Epithelial cell of proximal tubule (primary cell): ENCODE data around the gene DHRS4. TPM values are rescaled to one million over a fixed set of nuclear protein-coding genes. Genes with fewer than 3 reads are reported as not detected.
A peak's percentile ranks its signal among the peaks of the same experiment; 100 is the strongest.
"Not testable (repeated sequence)": the region's sequence is repeated elsewhere in the genome, so short reads cannot be mapped to it uniquely, and the experiment has no call there.

Source experiments
- DNase-seq: peaks from one replicate; pipeline ENCODE4 v3.0.0-alpha.2; 2011; ENCODE audit warnings: low read depth
- H3K4me3 ChIP-seq: 2 replicates; pipeline ENCODE4 v1.5.1; 2011; ENCODE audit warnings: low read depth, mild to moderate bottlenecking, low read length
- total RNA-seq: library from RNA; depleted of rRNA; stranded (reverse); fragments of >200 nt; gene quantifications from 2 replicates; pipeline ENCODE4 v1.2.3, GENCODE V29; 2015
- TF ChIP-seq, protein P1 (sequence below): conservative IDR thresholded peaks from 2 replicates; pipeline ENCODE4 v1.5.1; 2012; ENCODE audit warnings: low read depth, mild to moderate bottlenecking, low read length

The DHRS4 gene
- total RNA-seq, 1 donor from 2014 or later: 43.7 TPM

DNA sequence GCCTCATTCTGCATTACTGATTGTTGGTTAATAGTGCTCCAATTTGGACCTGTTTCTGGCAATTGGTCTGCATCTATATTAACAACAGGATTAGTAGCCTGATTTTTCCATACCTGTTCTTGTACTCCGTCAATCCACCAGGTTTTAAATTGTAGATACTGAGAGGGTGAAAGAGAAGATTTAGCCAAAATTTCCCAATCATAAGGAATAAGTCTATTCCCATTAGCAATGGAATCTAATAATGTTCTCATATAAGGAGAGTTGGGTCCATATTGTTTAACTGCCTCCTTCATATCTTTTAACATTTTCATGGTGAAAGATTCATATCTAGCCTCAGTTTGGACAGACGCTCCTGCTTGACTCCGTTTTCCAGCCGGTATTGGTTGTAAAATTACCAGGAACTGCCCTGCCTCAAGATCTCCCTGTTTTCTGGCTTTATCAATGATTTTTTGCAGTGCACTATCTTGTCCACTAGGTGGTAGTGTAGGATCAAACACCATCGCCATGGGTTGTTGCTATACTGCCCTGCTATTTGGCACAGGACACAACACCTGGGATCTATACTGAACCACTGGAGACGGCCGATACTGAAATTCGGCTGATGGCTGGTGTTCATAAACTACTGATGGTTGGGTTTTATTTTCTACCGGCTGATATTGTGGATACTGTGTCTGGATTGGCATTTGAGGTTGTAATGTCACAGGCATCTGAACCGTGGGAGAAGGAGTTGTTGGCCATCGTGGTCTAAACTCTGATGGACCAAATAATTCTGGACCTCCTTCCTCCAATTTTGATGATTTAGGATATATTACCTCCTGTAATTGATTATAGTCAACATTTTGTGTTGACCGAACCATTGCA is 60.3 kb downstream of the DHRS4 start:
- TF ChIP-seq, protein P1, sequence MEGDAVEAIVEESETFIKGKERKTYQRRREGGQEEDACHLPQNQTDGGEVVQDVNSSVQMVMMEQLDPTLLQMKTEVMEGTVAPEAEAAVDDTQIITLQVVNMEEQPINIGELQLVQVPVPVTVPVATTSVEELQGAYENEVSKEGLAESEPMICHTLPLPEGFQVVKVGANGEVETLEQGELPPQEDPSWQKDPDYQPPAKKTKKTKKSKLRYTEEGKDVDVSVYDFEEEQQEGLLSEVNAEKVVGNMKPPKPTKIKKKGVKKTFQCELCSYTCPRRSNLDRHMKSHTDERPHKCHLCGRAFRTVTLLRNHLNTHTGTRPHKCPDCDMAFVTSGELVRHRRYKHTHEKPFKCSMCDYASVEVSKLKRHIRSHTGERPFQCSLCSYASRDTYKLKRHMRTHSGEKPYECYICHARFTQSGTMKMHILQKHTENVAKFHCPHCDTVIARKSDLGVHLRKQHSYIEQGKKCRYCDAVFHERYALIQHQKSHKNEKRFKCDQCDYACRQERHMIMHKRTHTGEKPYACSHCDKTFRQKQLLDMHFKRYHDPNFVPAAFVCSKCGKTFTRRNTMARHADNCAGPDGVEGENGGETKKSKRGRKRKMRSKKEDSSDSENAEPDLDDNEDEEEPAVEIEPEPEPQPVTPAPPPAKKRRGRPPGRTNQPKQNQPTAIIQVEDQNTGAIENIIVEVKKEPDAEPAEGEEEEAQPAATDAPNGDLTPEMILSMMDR: peak; percentile 99
- H3K4me3 ChIP-seq: no peak overlapping the region
- DNase-seq: peak; percentile 42

DNA sequence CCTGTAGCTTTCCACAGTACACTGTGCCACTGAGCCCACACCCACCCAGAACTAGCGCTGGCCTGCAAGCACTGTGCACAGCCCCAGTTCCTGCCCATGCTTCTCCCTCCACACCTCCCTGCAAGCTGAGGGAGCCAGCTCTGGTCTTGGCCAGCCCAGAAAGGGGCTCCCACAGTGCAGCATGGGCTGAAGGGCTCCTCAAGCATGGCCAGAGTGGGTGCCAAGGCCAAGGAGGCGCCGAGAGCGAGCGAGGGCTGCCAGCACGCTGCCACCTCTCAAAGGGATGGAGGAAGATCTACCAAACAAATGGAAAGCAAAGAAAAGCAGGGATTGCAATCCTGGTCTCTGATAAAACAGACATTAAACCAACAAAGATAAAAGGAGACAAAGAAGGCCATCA is 62.2 kb downstream of the DHRS4 start:
- not testable (repeated sequence) for DNase-seq, H3K4me3 ChIP-seq

Other genes with a start within 250 kb of the DHRS4 start
- gene DHRS4L2, start 35.2 kb downstream of the DHRS4 start, total RNA-seq: 13.6 and 14.8 TPM in 2 replicates
- gene CARMIL3, start 98.2 kb downstream of the DHRS4 start, total RNA-seq: 0.07 TPM in 1 of 2 replicates, not detected in the other
- not detected in 2 replicates for gene CPNE6, start 117.8 kb downstream of the DHRS4 start, total RNA-seq
- gene PCK2, start 140.5 kb downstream of the DHRS4 start, total RNA-seq: 40.0 and 47.7 TPM in 2 replicates
- gene DCAF11, start 161.0 kb downstream of the DHRS4 start, total RNA-seq: 42.6 and 51.2 TPM in 2 replicates
- gene NRL, start 161.2 kb downstream of the DHRS4 start, total RNA-seq: 0.87 and 1.2 TPM in 2 replicates
- not detected in 2 replicates for gene FITM1, start 176.9 kb downstream of the DHRS4 start, total RNA-seq
- gene PSME1, start 182.4 kb downstream of the DHRS4 start, total RNA-seq: 266 and 385 TPM in 2 replicates
- 22.3 and 31.8 TPM in 2 replicates for gene EMC9, start 187.8 kb downstream of the DHRS4 start, total RNA-seq
- gene PSME2, start 192.8 kb downstream of the DHRS4 start, total RNA-seq: 156 and 168 TPM in 2 replicates
- 42.3 and 79.4 TPM in 2 replicates for gene RNF31, start 193.7 kb downstream of the DHRS4 start, total RNA-seq
- 26.8 and 45.1 TPM in 2 replicates for gene IRF9, start 207.5 kb downstream of the DHRS4 start, total RNA-seq
- 122 and 158 TPM in 2 replicates for gene REC8, start 218.3 kb downstream of the DHRS4 start, total RNA-seq
- 60.4 and 102 TPM in 2 replicates for gene IPO4, start 235.0 kb downstream of the DHRS4 start, total RNA-seq
- gene TM9SF1, start 241.7 kb downstream of the DHRS4 start, total RNA-seq: 54.4 and 84.1 TPM in 2 replicates